Neural cell (in vitro differentiated cells): ENCODE data around the gene TOMM20. TPM values are rescaled to one million over a fixed set of nuclear protein-coding genes. Genes with fewer than 3 reads are reported as not detected.

ENCODE experiments used
- H2AFZ ChIP-seq: fragments of 200-600, 300-800 bp; sonication (generic), shearing (Covaris generic); 2 replicates; pipeline ENCODE4 v1.6.0; 2014; ENCODE audit warnings: low read depth, mild to moderate bottlenecking, antibody characterized with exemption, low read length, moderate library complexity
- H3F3A ChIP-seq: fragments of 200-600 bp; shearing (Covaris generic); 2 replicates; pipeline ENCODE4 v1.6.1; 2016; ENCODE audit warnings: mild to moderate bottlenecking, moderate library complexity, mixed read lengths, antibody characterized with exemption, low read length; ENCODE audit not compliant: insufficient read depth, poor library complexity, severe bottlenecking
- H3K27ac ChIP-seq: fragments of 200-600, 300-800 bp; sonication (generic), shearing (Covaris generic); 2 replicates; pipeline ENCODE4 v1.5.1; 2014; ENCODE audit warnings: mild to moderate bottlenecking, low read length, moderate library complexity
- H3K27me3 ChIP-seq: fragments of 300-800, 200-600 bp; sonication (generic), shearing (Covaris generic); 2 replicates; pipeline ENCODE4 v1.6.0; 2014; ENCODE audit warnings: mild to moderate bottlenecking, low read depth, low read length, moderate library complexity; ENCODE audit not compliant: insufficient read depth
- H3K36me3 ChIP-seq: fragments of 300-800, 200-600 bp; sonication (generic), shearing (Covaris generic); 2 replicates; pipeline ENCODE4 v1.5.1; 2014; ENCODE audit warnings: mild to moderate bottlenecking, antibody characterized with exemption, low read length, moderate library complexity; ENCODE audit not compliant: insufficient read depth
- H3K4me2 ChIP-seq: fragments of 300-800, 200-600 bp; sonication (generic), shearing (Covaris generic); 2 replicates; pipeline ENCODE4 v1.6.0; 2014; ENCODE audit warnings: mild to moderate bottlenecking, low read length
- H3K4me3 ChIP-seq: fragments of 300-800, 200-600 bp; sonication (generic), shearing (Covaris generic); 2 replicates; pipeline ENCODE4 v1.5.1; 2014; ENCODE audit warnings: mild to moderate bottlenecking, low read length, moderate library complexity
- H3K79me2 ChIP-seq: fragments of 200-600 bp; shearing (Covaris generic); replicated peaks from 2 replicates; pipeline ENCODE4 v1.6.0; 2014; ENCODE audit warnings: mild to moderate bottlenecking, low read length, moderate library complexity; ENCODE audit not compliant: insufficient read depth
- H3K9ac ChIP-seq: fragments of 300-800, 200-600 bp; sonication (generic), shearing (Covaris generic); 2 replicates; pipeline ENCODE4 v1.6.1; 2016; ENCODE audit warnings: mild to moderate bottlenecking, low read length, mixed read lengths
- H3K9me2 ChIP-seq: fragments of 200-600 bp; shearing (Covaris generic); 2 replicates; pipeline ENCODE4 v1.6.1; 2016; ENCODE audit warnings: mild to moderate bottlenecking, low read length, mixed read lengths; ENCODE audit not compliant: insufficient read depth
- H3K9me3 ChIP-seq: fragments of 200-600, 300-800 bp; sonication (generic), shearing (Covaris generic); 2 replicates; pipeline ENCODE4 v1.6.1; 2016; ENCODE audit warnings: mild to moderate bottlenecking, mixed run types, low read length, moderate library complexity, mixed read lengths
- H4K20me1 ChIP-seq: fragments of 200-600 bp; shearing (Covaris generic); 2 replicates; pipeline ENCODE4 v1.6.1; 2016; ENCODE audit warnings: mild to moderate bottlenecking, mixed run types; ENCODE audit not compliant: insufficient read depth
- CTCF ChIP-seq: fragments of 450-650 bp; IDR thresholded peaks from 2 replicates; pipeline ENCODE4 v1.5.1; 2014; ENCODE audit warnings: antibody characterized with exemption, mild to moderate bottlenecking, moderate library complexity; ENCODE audit not compliant: poor library complexity, severe bottlenecking
- EP300 ChIP-seq: fragments of 450-650 bp; conservative IDR thresholded peaks from 2 replicates; pipeline ENCODE4 v1.6.1; 2014; ENCODE audit warnings: antibody characterized with exemption, mild to moderate bottlenecking, moderate library complexity; ENCODE audit not compliant: poor library complexity, severe bottlenecking
- EZH2 ChIP-seq: fragments of 200-600, 300-800 bp; shearing (Covaris generic), sonication (generic); IDR thresholded peaks from 2 replicates; pipeline ENCODE4 v1.6.1; 2014; ENCODE audit warnings: antibody characterized with exemption, low read length, borderline replicate concordance, mild to moderate bottlenecking; ENCODE audit not compliant: insufficient read depth, poor library complexity, severe bottlenecking
- MXI1 ChIP-seq: fragments of 450-650 bp; conservative IDR thresholded peaks from 2 replicates; pipeline ENCODE4 v1.6.1; 2014; ENCODE audit warnings: antibody characterized with exemption, mild to moderate bottlenecking; ENCODE audit not compliant: poor library complexity, severe bottlenecking
- POLR2AphosphoS5 ChIP-seq: IDR thresholded peaks from 2 replicates; pipeline ENCODE4 v1.6.1; 2012
- RAD21 ChIP-seq: fragments of 450-650 bp; conservative IDR thresholded peaks from 2 replicates; pipeline ENCODE4 v1.6.1; 2014; ENCODE audit warnings: antibody characterized with exemption, mild to moderate bottlenecking, moderate library complexity
- REST ChIP-seq: IDR thresholded peaks from 2 replicates; pipeline ENCODE4 v1.6.1; 2012; ENCODE audit warnings: borderline replicate concordance
- SMC3 ChIP-seq: fragments of 450-650 bp; conservative IDR thresholded peaks from 2 replicates; pipeline ENCODE4 v1.6.1; 2014; ENCODE audit warnings: antibody characterized with exemption, mild to moderate bottlenecking, moderate library complexity; ENCODE audit not compliant: poor library complexity
- TAF1 ChIP-seq: IDR thresholded peaks from 2 replicates; pipeline ENCODE4 v1.6.1; 2012; ENCODE audit warnings: low read depth
- polyA plus RNA-seq: library from polyadenylated mRNA; depleted of rRNA; stranded (reverse); fragments of >200 nt; gene quantifications from 2 replicates; pipeline ENCODE4 v1.2.3, GENCODE V29; 2014

TOMM20 gene
- polyA plus RNA-seq, 1 donor from 2014 or later: 175 TPM

GRCh38 chr1:235161685-235162327 is 33.2 kb upstream of the TOMM20 start:
- Histone ChIP-seq H3K4me2 (peak overlapping the region; percentile 45), H3K27me3 (no peaks in the 10 kb centered on the region)

GRCh38 chr1:235160957-235161684 is 32.5 kb upstream of the TOMM20 start, which contains the start of gene RBM34:
RBM34 (minus strand) TSS chr1:235161250; CDS start chr1:235161226, 24 bp downstream.
- no peaks in the 10 kb centered on the region for H3K9me3 ChIP-seq
- H3F3A ChIP-seq: no peaks in the 10 kb centered on the region
- H3K27ac ChIP-seq: peak within 1 kb of the TSS; percentile 84
- H3K4me2 ChIP-seq: peak within 1 kb of the TSS; percentile 77
- no peaks in the 10 kb centered on the region for H4K20me1 ChIP-seq
- H3K4me3 ChIP-seq: peak within 1 kb of the TSS; percentile 78
- no peaks in the 10 kb centered on the region for H3K36me3 ChIP-seq
- no peaks in the 10 kb centered on the region for H3K27me3 ChIP-seq
- TF ChIP-seq MXI1 (peak; percentile 90), EP300 (peak; percentile 44), TAF1 (peak; percentile 91), SMC3 (peak; percentile 53), CTCF (peak; percentile 54), REST (peak; percentile 91), POLR2AphosphoS5 (peak; percentile 95), RAD21 (peak; percentile 50), EZH2 (no peak)
- H3K9ac ChIP-seq: peak within 1 kb of the TSS; percentile 79
- H3K79me2 ChIP-seq: peaks cover 12% of the 10 kb centered on the region
- H3K9me2 ChIP-seq: no peaks in the 10 kb centered on the region
- H2AFZ ChIP-seq: peak within 1 kb of the TSS; percentile 76

More at GRCh38 chr1:235161685-235162327, 33.2 kb upstream of the TOMM20 start:
- Histone ChIP-seq H3K36me3 (no peaks in the 10 kb centered on the region), H3K4me3 (peak overlapping the region; percentile 78), H3K79me2 (peaks cover 12% of the 10 kb centered on the region), H3K27ac (peak overlapping the region; percentile 84), H4K20me1 (no peaks in the 10 kb centered on the region), H3F3A (no peaks in the 10 kb centered on the region), H3K9me2 (no peaks in the 10 kb centered on the region), H2AFZ (peak overlapping the region; percentile 76), H3K9me3 (no peaks in the 10 kb centered on the region), H3K9ac (peak overlapping the region; percentile 79)
- TF ChIP-seq TAF1: no peak
- TF ChIP-seq POLR2AphosphoS5: no peak
- TF ChIP-seq REST: no peak
